HepG2 (cell line): ENCODE data around the gene CBX2. TPM values are rescaled to one million over a fixed set of nuclear protein-coding genes. Genes with fewer than 3 reads are reported as not detected.

Source experiments
- HDAC2 ChIP-seq: sonication (generic); formaldehyde crosslinking; IDR thresholded peaks from 2 replicates; pipeline ENCODE4 v1.4.0; 2020; ENCODE audit warnings: missing genetic modification reagents
- PPARG ChIP-seq: conservative IDR thresholded peaks from 2 replicates; pipeline ENCODE4 v1.6.1; 2016; ENCODE audit warnings: missing biosample characterization, missing genetic modification reagents
- ZNF678 ChIP-seq: sonication (generic); formaldehyde crosslinking; IDR thresholded peaks from 2 replicates; pipeline ENCODE4 v1.4.0; 2020; ENCODE audit warnings: mild to moderate bottlenecking, missing genetic modification reagents
- ZNF777 ChIP-seq: sonication (generic); formaldehyde crosslinking; IDR thresholded peaks from 2 replicates; pipeline ENCODE4 v1.4.0; 2020; ENCODE audit warnings: missing genetic modification reagents
- polyA plus RNA-seq, 8 experiments: library from polyadenylated mRNA; depleted of rRNA in 3 of 8; stranded (reverse) in 7 of 8; unstranded in 1 of 8; fragments of >200 nt; fragmentation: Illumina TruSeq in 4 of 8; extraction: Trizol in 4 of 8; gene quantifications; 2 replicates each; pipeline versions ENCODE4 v1.2.1 to v1.2.3, GENCODE V29; 2011 to 2016; ENCODE audit warnings: low read depth in 4 of 8, missing spikeins in 1 of 8, mixed read lengths in 1 of 8; ENCODE audit not compliant: insufficient read depth in 1 of 8
- total RNA-seq, 5 experiments: library from RNA; depleted of rRNA; stranded (reverse); fragments of >200 nt; fragmentation: Illumina TruSeq; extraction: Trizol; gene quantifications; 2 replicates each; pipeline ENCODE4 v1.2.3, GENCODE V29; 2016; ENCODE audit warnings: low read depth in 1 of 5
- TF ChIP-seq, protein P1 (sequence below), 2 experiments: sonication (generic) in 1 of 2; formaldehyde crosslinking in 1 of 2; IDR thresholded peaks; 2 replicates each; pipeline versions ENCODE4 v1.4.0 to v1.6.1; 2016 to 2020; ENCODE audit warnings: borderline replicate concordance in 1 of 2, low read depth in 1 of 2, mild to moderate bottlenecking in 1 of 2, missing genetic modification reagents in 1 of 2

Gene CBX2
- total and polyA plus RNA-seq, 2 of the 13 experiments (the other 11 are each of a cell fraction or from before 2014, with no cell fraction given), result 14.5 to 31.1 TPM

- TF ChIP-seq, protein P1, sequence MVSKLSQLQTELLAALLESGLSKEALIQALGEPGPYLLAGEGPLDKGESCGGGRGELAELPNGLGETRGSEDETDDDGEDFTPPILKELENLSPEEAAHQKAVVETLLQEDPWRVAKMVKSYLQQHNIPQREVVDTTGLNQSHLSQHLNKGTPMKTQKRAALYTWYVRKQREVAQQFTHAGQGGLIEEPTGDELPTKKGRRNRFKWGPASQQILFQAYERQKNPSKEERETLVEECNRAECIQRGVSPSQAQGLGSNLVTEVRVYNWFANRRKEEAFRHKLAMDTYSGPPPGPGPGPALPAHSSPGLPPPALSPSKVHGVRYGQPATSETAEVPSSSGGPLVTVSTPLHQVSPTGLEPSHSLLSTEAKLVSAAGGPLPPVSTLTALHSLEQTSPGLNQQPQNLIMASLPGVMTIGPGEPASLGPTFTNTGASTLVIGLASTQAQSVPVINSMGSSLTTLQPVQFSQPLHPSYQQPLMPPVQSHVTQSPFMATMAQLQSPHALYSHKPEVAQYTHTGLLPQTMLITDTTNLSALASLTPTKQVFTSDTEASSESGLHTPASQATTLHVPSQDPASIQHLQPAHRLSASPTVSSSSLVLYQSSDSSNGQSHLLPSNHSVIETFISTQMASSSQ (IDR thresholded peaks at IDR 0.05; ENCODE audit: low read depth), result no peak
- TF ChIP-seq, protein P1 (CRISPR knock-in tag; IDR thresholded peaks at IDR 0.05; ENCODE audit: borderline replicate concordance), result no peak
- peak; percentile 60 for TF ChIP-seq PPARG
- 0 out of 2 replicates have a peak, but pooled peaks have one; percentile 7 for TF ChIP-seq ZNF777 (CRISPR knock-in tag)
- TF ChIP-seq ZNF678 (CRISPR knock-in tag), result no peak
- TF ChIP-seq HDAC2 (CRISPR knock-in tag), result peak; percentile 54; the same call in 1 of the 2 replicates
- TF ChIP-seq, all 625 proteins: peak for 95
These were observed 1.4 kb upstream of the CBX2 start (continued) for GRCh38 chr17:79776376-79777119.
